ENCODE results near the gene SLC35F1.

DNA sequence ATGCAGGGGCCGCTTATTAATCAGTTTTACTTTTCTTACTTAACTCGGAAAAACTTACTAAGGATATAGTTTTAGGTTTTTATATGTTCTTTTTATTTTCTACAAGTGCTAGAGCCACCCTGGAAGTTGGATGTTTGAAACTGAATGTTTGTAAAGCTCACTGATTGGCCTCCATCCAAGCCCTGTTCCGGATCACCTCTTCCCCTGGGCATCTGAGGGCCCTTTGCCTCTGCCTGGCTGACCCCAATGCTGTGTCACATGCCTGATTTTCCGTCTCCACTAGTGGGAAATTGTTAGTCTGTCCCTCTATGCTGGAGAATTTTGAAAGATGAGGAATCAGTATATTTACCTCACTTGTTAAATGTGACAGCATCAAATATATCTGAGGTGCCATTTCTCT lies 79.3 kb downstream of the SLC35F1 start:
- TF ChIP-seq, protein P1, sequence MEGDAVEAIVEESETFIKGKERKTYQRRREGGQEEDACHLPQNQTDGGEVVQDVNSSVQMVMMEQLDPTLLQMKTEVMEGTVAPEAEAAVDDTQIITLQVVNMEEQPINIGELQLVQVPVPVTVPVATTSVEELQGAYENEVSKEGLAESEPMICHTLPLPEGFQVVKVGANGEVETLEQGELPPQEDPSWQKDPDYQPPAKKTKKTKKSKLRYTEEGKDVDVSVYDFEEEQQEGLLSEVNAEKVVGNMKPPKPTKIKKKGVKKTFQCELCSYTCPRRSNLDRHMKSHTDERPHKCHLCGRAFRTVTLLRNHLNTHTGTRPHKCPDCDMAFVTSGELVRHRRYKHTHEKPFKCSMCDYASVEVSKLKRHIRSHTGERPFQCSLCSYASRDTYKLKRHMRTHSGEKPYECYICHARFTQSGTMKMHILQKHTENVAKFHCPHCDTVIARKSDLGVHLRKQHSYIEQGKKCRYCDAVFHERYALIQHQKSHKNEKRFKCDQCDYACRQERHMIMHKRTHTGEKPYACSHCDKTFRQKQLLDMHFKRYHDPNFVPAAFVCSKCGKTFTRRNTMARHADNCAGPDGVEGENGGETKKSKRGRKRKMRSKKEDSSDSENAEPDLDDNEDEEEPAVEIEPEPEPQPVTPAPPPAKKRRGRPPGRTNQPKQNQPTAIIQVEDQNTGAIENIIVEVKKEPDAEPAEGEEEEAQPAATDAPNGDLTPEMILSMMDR (IDR thresholded peaks at IDR 0.05; ENCODE audit: insufficient read depth, low read length), result no peak
- TF ChIP-seq POLR2AphosphoS5 (IDR thresholded peaks at IDR 0.05; ENCODE audit: low read depth), result no peak
- TF ChIP-seq, protein P2, sequence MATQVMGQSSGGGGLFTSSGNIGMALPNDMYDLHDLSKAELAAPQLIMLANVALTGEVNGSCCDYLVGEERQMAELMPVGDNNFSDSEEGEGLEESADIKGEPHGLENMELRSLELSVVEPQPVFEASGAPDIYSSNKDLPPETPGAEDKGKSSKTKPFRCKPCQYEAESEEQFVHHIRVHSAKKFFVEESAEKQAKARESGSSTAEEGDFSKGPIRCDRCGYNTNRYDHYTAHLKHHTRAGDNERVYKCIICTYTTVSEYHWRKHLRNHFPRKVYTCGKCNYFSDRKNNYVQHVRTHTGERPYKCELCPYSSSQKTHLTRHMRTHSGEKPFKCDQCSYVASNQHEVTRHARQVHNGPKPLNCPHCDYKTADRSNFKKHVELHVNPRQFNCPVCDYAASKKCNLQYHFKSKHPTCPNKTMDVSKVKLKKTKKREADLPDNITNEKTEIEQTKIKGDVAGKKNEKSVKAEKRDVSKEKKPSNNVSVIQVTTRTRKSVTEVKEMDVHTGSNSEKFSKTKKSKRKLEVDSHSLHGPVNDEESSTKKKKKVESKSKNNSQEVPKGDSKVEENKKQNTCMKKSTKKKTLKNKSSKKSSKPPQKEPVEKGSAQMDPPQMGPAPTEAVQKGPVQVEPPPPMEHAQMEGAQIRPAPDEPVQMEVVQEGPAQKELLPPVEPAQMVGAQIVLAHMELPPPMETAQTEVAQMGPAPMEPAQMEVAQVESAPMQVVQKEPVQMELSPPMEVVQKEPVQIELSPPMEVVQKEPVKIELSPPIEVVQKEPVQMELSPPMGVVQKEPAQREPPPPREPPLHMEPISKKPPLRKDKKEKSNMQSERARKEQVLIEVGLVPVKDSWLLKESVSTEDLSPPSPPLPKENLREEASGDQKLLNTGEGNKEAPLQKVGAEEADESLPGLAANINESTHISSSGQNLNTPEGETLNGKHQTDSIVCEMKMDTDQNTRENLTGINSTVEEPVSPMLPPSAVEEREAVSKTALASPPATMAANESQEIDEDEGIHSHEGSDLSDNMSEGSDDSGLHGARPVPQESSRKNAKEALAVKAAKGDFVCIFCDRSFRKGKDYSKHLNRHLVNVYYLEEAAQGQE (IDR thresholded peaks at IDR 0.05; ENCODE audit: insufficient replicate concordance, low read depth), result no peak
- no peak for TF ChIP-seq SPI1 (IDR thresholded peaks at IDR 0.05; ENCODE audit: borderline replicate concordance, low read depth)
- no peak for TF ChIP-seq GABPA (IDR thresholded peaks at IDR 0.05; ENCODE audit: low read depth)

Data from HL-60 (cell line).